Stomach smooth muscle (tissue), 2 donors: Measurements from ENCODE around the gene ACLY.

Experiments
- H3K27ac ChIP-seq: one replicate; pipeline ENCODE4 v1.7.0; 2013; ENCODE audit warnings: mild to moderate bottlenecking, low read length, inconsistent platforms
- H3K27me3 ChIP-seq, 2 donors: one replicate each; pipeline ENCODE4 v1.7.0; 2013; ENCODE audit warnings: low read length in 2 of 2; ENCODE audit not compliant: insufficient read depth in 2 of 2, control insufficient read depth in 1 of 2
- H3K36me3 ChIP-seq, 2 donors: one replicate each; pipeline ENCODE4 v1.7.0; 2013; ENCODE audit warnings: low read length in 2 of 2; ENCODE audit not compliant: control insufficient read depth in 2 of 2, insufficient read depth in 2 of 2
- H3K4me1 ChIP-seq: one replicate; pipeline ENCODE4 v1.7.0; 2013; ENCODE audit warnings: low read length; ENCODE audit not compliant: control insufficient read depth, insufficient read depth
- H3K4me3 ChIP-seq, 2 donors: one replicate each; pipeline ENCODE4 v1.7.0; 2013; ENCODE audit warnings: low read length in 2 of 2
- H3K9ac ChIP-seq, 2 donors: one replicate each; pipeline ENCODE4 v1.7.0; 2013; ENCODE audit warnings: low read length in 2 of 2, mild to moderate bottlenecking in 1 of 2
- H3K9me3 ChIP-seq, 2 donors: one replicate each; pipeline ENCODE4 v1.7.0; 2013; ENCODE audit warnings: low read length in 2 of 2; ENCODE audit not compliant: control insufficient read depth in 2 of 2
- donor health status: healthy.
- donor health status: Pancreatic carcinoma.

ACLY gene

DNA sequence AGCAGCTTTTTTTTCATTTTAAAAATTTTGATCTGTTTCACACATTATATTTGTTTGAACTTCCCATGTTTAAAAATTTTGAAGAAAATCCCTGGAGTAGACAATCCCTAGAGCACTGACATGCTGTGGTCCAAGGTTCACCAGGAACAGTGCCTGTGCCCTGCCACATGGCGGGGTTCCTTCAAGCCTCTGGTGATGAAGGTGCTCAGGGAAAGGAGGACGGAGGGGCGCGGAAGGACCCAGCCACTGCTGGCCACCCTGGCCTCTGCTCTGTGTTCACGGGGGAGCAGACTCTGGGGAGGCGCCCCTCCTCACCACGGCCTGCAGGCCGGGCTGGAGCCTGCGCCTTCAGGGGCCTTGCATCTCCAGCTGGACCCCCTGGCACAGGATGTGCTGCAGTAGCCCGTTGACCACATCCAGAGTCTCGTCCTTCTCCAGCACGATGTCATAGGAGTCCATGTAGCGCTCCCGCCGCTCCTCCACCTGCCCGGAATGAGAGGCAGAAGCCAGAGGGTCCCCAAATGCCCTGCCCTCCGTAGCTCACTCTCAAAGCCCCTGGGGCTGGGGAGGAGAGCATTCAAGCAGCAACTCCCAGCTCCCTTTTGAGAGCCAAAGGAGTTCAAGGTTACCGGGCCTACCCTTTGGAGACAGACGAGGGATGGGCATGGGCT lies 93.4 kb downstream of the ACLY start:
- Histone ChIP-seq H3K9ac (no peak overlapping the region), H3K27me3 (no peaks in the 10 kb centered on the region), H3K36me3 (peaks cover 35% of the 10 kb centered on the region in 2 donors), H3K27ac (no peak overlapping the region), H3K4me3 (no peak overlapping the region), H3K4me1 (peaks cover 6% of the 10 kb centered on the region), H3K9me3 (no peaks in the 10 kb centered on the region)

DNA sequence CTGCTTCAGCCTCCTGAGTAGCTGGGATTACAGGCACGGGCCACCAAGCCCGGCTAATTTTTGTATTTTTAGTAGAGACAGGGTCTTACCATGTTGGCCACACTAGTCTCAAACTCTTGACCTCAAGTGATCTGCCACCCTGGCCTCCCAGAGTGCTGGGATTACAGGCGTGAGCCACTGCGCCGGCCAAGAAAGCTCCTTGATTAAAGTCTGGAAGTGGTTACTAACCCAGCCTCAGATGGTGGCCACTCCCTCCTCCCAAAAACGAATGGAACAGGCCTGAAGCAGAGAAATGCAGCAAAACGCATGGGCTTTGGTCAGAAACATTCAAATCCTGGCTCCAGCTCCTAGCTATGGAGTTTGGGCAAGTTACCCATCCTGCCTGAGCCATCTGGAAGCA lies 94.7 kb downstream of the ACLY start:
- H3K9me3 ChIP-seq = no peaks in the 10 kb centered on the region
- no peak overlapping the region for H3K27ac ChIP-seq
- peaks cover 6% of the 10 kb centered on the region for H3K4me1 ChIP-seq
- no peak overlapping the region for H3K9ac ChIP-seq
- H3K27me3 ChIP-seq = no peaks in the 10 kb centered on the region
- no peak overlapping the region for H3K4me3 ChIP-seq
- peaks cover 26% of the 10 kb centered on the region in 2 donors for H3K36me3 ChIP-seq

DNA sequence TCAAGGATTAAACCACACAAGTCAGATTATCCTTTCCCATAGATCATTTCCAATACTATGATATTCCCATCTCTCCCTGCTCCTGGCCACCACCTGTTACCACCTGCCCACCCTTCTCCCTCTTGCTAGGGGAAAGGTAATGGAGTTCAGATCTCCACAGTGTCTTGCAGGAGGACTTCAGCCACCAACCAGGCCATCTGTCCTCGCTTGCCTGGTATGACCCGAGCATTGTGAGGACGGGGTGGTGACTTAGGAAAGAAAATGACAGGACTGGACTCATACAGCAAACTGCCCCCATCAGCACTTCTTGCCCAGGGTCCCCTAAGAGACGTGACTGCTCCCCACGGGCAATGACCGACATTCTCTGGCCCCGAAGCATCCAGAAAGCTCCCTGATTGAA lies 95.2 kb downstream of the ACLY start:
- Histone ChIP-seq H3K27me3 (no peaks in the 10 kb centered on the region), H3K4me3 (no peak overlapping the region), H3K9me3 (no peaks in the 10 kb centered on the region), H3K36me3 (peaks cover 22 to 23% of the 10 kb centered on the region in 2 donors), H3K27ac (no peak overlapping the region), H3K9ac (no peak overlapping the region), H3K4me1 (peaks cover 6% of the 10 kb centered on the region)

DNA sequence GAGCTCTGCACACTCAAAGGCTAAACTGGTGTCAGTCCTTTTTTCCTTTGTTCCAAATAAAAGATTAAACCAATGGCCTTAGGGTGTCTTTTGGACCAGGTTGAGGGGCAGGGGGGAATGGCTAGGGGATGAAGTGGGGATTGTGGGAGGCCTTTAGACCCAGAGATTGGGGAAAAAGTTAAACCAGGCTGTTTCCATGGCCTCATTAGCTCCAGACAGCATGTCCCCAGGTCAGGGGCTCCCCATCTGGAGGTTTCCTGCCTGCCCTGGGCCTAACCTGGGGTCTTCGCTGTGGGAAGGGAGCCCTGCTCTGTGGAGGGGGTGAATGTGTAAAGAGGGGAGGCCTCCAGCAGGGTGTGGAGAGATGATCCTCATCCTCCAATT lies 95.6 kb downstream of the ACLY start:
- Histone ChIP-seq H3K27ac (no peak overlapping the region), H3K27me3 (no peaks in the 10 kb centered on the region), H3K9ac (no peak overlapping the region), H3K4me1 (peaks cover 6% of the 10 kb centered on the region), H3K9me3 (no peaks in the 10 kb centered on the region), H3K36me3 (peaks cover 20 to 22% of the 10 kb centered on the region in 2 donors), H3K4me3 (no peak overlapping the region)

GRCh38 chr17:41822216-41823140 lies 96.3 kb downstream of the ACLY start:
- Histone ChIP-seq H3K36me3 (peaks cover 15 to 16% of the 10 kb centered on the region in 2 donors), H3K27me3 (no peaks in the 10 kb centered on the region), H3K27ac (no peak overlapping the region)

GRCh38 chr17:41821776-41822175 lies 97.0 kb downstream of the ACLY start:
- H3K27ac ChIP-seq = no peak overlapping the region
- H3K9me3 ChIP-seq = no peaks in the 10 kb centered on the region
- no peak overlapping the region for H3K9ac ChIP-seq
- H3K4me3 ChIP-seq = no peak overlapping the region
- H3K27me3 ChIP-seq = no peaks in the 10 kb centered on the region
- no peaks in the 10 kb centered on the region for H3K4me1 ChIP-seq
- H3K36me3 ChIP-seq = peaks cover 12 to 16% of the 10 kb centered on the region in 2 donors

More at GRCh38 chr17:41822216-41823140, 96.3 kb downstream of the ACLY start:
- Histone ChIP-seq H3K9me3 (no peaks in the 10 kb centered on the region), H3K4me1 (peaks cover 2% of the 10 kb centered on the region), H3K9ac (no peak overlapping the region), H3K4me3 (no peak overlapping the region)

- Histone ChIP-seq H3K27ac (no peak overlapping the region), H3K9me3 (no peaks in the 10 kb centered on the region), H3K4me3 (no peak overlapping the region), H3K4me1 (peaks cover 10% of the 10 kb centered on the region), H3K27me3 (no peaks in the 10 kb centered on the region), H3K9ac (no peak overlapping the region), H3K36me3 (no peaks in the 10 kb centered on the region)
Measured at GRCh38 chr17:41818024-41818423, 100.7 kb downstream of the ACLY start.
